C4-2B (cell line): ENCODE data around the gene CRACR2B.

Source experiments
- H3K27ac ChIP-seq: fragments of 450-650 bp; 2 replicates; pipeline ENCODE4 v1.5.1; 2017
- ZFX ChIP-seq: fragments of 450-650 bp; IDR thresholded peaks from 2 replicates; pipeline ENCODE4 v1.6.1; 2017
- TF ChIP-seq, protein P1 (sequence below): fragments of 450-650 bp; conservative IDR thresholded peaks from 2 replicates; pipeline ENCODE4 v1.5.1; 2017; ENCODE audit warnings: mild to moderate bottlenecking

The CRACR2B gene

DNA sequence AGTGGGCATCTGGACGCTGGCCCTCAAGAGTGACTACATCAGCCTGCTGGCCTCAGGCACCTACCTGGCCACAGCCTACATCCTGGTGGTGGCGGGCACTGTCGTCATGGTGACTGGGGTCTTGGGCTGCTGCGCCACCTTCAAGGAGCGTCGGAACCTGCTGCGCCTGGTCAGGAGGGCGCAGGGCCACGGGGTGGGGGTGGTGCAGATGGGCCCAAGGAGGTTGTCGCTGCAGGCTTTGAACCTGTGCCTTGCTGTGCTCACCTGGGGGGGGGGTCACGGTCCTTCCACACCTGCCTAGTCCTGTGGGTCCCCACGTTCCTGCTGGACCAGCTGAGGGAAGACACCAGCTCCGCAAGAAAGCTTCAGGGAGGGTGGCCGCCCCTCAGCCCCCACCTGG, 8.6 kb downstream of the CRACR2B start:
- H3K27ac ChIP-seq: no peak overlapping the region
- TF ChIP-seq, protein P1, sequence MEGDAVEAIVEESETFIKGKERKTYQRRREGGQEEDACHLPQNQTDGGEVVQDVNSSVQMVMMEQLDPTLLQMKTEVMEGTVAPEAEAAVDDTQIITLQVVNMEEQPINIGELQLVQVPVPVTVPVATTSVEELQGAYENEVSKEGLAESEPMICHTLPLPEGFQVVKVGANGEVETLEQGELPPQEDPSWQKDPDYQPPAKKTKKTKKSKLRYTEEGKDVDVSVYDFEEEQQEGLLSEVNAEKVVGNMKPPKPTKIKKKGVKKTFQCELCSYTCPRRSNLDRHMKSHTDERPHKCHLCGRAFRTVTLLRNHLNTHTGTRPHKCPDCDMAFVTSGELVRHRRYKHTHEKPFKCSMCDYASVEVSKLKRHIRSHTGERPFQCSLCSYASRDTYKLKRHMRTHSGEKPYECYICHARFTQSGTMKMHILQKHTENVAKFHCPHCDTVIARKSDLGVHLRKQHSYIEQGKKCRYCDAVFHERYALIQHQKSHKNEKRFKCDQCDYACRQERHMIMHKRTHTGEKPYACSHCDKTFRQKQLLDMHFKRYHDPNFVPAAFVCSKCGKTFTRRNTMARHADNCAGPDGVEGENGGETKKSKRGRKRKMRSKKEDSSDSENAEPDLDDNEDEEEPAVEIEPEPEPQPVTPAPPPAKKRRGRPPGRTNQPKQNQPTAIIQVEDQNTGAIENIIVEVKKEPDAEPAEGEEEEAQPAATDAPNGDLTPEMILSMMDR: no peak
- TF ChIP-seq ZFX: no peak

DNA sequence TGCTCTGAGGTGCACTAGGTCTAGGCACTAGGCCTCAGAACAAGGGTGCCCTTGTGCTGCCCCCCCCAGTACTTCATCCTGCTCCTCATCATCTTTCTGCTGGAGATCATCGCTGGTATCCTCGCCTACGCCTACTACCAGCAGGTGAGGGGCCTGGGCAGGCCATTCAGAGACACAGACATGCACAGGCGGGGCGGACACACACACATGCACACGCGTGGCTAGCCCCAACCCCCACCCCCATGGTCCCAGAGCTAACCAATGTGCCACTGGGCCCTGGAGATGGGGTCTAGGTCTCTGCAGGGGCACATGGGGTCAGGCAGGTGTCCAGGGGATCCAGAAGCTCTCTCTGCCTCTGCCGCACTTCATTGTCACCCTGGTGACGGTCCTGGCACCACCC, 9.0 kb downstream of the CRACR2B start:
- TF ChIP-seq, protein P1: no peak
- no peak for TF ChIP-seq ZFX
- no peak overlapping the region for H3K27ac ChIP-seq

DNA sequence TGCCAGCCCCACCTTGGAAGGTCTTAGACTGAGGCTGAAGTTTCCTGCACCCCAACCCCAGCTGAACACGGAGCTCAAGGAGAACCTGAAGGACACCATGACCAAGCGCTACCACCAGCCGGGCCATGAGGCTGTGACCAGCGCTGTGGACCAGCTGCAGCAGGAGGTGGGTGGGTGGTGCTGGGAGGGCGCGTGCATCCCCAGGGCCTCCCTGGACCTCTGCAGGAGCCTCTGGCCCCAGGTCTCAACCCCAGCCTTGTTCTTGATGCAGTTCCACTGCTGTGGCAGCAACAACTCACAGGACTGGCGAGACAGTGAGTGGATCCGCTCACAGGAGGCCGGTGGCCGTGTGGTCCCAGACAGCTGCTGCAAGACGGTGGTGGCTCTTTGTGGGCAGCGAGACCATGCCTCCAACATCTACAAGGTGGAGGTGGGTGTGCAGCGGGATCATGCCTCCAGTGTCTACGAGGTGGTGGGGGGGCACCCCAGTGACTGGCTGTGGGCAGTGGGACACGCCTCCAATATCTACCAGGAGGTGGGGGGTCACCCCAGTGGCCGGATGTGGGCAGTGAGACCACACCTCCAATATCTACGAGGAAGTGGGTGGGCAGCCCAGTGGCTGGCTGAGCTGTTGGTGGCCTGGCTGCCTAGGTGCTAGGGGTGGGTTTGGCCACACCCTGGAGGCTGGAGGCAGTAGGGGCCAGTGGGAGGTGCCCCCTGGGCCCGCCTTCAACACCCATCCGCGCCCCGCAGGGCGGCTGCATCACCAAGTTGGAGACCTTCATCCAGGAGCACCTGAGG, 9.7 kb downstream of the CRACR2B start:
- no peak for TF ChIP-seq ZFX
- TF ChIP-seq, protein P1: no peak
- H3K27ac ChIP-seq: no peak overlapping the region

DNA sequence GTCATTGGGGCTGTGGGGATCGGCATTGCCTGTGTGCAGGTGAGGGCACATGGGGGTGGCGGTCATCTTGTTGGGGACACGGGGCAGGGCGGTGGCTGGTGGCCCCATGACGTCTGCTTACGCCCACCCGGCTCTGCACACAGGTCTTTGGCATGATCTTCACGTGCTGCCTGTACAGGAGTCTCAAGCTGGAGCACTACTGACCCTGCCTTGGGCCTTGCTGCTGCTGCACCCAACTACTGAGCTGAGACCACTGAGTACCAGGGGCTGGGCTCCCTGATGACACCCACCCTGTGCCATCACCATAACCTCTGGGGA, 10.2 kb downstream of the CRACR2B start:
- TF ChIP-seq, protein P1: no peak
- no peak for TF ChIP-seq ZFX
- H3K27ac ChIP-seq: no peak overlapping the region

DNA sequence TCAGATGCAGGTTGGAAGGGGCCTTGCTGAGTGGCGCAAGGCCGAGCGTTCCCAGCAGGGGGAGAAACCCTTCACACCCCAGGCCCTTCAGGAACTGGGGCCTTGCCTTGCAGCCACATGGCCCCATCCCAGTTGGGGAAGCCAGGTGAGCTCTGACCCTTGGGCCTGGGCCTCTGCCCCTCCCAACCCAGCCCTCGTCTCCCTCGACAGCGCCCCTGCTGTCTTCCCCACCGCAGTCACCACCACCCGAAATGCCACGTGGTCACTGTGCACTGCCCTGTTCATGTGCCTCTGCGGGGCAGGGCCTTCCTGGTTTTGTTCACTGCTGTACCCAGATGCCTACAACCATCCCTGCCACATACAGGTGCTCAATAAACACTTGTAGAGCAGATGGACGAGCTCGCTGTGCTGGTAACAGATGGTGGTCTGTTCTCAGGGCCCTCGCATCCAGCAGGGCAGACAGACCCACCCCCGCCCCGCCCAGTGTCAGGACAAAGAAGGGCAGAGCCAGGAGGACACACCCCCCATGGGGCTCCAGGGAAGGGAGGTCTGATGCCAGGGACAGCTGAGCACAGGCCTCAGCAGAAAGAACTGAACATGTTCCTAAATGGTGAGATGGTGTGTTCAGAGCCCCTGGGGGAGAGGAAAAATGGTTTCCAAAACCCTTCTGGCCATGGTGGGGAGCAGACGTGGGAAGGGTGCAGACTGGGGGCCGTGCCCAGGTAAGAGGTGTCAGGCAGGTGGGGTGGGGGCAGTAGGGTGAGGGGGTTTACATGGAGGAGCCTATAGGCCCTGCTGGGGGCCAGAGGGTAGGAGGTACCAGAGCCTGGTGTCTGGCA, 10.9 kb downstream of the CRACR2B start:
- no peak overlapping the region for H3K27ac ChIP-seq

DNA sequence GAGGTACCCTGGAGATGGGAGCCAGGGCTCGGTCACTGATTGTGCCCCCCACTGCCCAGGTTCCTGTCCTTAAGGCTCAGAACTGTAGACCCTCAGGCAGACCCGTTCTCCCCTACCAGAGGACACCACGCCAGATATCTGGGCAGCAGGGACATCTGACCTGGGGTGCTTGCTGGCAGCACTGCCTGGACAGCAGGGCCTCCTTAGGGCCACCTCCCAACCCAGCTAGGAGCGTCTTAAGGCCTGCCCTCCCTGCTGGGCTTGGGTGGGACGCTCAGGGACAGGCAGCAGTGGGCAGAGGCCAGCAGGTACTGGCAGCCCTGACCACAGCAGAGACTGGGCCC, 11.5 kb downstream of the CRACR2B start:
- TF ChIP-seq, protein P1: no peak
- H3K27ac ChIP-seq: no peak overlapping the region

More for the DNA sequence above, 10.9 kb downstream of the CRACR2B start:
- TF ChIP-seq, protein P1: no peak; the same call in 1 of the 2 replicates
- TF ChIP-seq ZFX: no peak

DNA sequence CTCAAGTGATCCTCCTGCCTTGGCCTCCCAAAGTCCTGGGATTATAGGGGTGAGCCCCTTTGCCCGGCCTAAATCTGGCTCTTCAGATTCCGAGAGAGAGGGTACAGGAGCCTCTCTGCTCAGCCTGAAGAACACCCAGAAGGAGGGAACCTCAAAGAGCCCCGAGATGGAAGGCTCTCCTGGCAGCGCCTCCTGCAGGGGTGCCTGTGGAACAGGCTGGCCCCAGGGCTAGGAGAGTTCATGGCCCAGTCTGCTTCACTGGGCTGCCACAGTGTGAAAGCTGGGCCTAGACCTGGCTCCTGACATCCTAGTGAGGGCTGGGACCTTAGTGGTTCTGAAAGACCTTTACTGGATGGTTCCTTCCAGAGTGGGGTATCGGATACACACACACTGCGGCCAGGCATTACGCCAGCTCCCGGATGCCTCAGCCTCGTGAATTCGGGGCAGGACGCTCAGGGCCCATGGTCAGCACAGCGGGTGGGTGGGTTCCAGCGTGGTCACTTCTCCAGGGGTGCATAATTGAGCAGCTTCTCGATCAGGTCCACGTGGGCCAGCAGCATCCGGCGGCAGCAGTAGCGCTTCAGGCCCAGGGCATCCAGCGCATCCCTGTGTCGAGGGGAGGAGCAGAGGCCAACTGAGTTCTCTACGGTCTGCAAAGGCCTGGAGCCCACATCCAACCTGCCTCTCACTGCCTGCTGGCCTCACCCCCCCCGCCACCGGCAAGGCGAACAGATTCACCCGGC, 12.3 kb downstream of the CRACR2B start:
- peak overlapping the region; percentile 86; the same call in 1 of the 2 replicates for H3K27ac ChIP-seq
- TF ChIP-seq ZFX: no peak
- TF ChIP-seq, protein P1: no peak; the same call in 1 of the 2 replicates
